HG03095 (cell line): ENCODE results near the gene TNFRSF8.
"Not testable (repeated sequence)": the region's sequence is repeated elsewhere in the genome, so short reads cannot be mapped to it uniquely, and the experiment has no call there.

ENCODE experiments used
- ATAC-seq: cut with Tn5 transposase; IDR thresholded peaks from one replicate; pipeline ENCODE4 v1.9.1; 2021; ENCODE audit warnings: moderate library complexity; ENCODE audit not compliant: unreplicated experiment

The TNFRSF8 gene

DNA sequence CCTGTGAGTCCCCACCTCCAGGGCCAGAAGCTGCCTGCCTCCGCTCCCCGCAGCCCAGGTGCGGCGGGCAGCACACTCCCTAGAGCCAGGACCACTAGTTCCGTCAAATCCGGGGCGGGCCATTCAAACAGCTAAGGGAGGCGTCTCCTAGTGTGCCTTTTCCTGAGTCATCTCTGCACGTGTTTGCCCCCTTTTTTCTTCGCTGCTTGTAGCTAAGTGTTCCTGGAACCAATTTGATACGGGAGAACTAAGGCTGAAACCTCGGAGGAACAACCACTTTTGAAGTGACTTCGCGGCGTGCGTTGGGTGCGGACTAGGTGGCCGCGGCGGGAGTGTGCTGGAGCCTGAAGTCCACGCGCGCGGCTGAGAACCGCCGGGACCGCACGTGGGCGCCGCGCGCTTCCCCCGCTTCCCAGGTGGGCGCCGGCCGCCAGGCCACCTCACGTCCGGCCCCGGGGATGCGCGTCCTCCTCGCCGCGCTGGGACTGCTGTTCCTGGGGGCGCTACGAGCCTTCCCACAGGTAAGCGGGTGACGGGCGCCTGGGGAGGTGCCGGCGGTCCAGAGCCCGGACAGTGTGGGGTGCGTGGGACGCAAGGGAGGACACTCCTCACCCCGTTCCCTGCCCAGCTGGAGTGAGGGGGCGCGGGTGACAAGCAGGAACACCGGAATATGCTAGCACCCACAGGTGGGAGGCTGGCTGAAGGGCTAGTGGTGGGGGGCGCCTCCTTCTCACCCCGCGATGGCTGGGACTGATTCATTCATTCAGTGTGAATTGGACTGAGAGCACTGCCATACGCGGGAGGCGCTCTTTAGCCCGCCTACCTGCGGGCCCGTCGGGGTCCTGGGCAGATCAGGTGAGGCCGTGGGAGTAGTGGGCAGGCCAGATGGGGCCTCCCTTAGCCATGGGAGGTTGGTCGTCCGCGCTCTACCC is at the start of gene TNFRSF8:
TNFRSF8 (plus strand) TSS at position 163 of the 932 bp plus-strand sequence; CDS start at position 459, 296 bp downstream.
- ATAC-seq: no peak

DNA sequence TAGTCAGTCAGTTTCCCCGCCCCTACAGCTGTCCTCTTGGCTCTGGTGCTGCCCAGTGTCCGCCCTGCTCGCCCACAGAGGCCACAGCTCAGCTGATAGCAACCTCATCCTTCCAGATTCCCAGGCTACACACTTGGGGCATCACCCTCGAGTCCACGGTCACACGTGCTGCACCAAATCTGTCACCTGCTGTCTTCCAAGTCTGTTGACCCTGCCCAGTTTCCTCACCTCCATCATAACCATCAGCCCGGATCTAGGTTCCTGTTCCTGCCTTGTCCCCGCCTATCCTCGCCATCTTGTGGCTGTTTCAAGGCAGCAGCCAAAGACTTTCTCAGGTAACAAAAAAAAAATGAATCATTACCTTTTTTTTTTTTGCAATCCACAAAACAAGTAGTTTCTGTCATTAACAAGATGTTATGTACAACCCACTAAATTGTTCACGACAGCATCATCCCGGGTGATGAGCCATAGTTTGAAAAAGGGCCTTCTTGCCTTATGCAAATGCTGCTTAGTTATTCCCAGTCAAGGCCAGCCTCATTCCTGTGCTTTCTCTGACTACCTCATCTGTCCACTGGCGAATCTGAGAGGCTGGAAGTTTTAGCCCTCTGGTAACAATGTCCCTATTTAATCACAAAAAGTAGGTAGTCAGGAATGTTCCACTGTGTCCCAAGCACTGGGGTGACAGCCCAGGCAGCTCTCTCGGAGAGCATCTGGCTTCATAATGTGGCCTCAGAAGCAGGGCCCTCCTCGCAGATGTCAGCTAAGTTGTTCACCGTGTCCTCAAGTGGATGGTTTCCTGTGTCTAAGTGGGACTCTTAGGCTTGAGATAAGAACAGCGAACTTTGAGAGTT is 48.7 kb upstream of the TNFRSF8 start:
- ATAC-seq: no peak

DNA sequence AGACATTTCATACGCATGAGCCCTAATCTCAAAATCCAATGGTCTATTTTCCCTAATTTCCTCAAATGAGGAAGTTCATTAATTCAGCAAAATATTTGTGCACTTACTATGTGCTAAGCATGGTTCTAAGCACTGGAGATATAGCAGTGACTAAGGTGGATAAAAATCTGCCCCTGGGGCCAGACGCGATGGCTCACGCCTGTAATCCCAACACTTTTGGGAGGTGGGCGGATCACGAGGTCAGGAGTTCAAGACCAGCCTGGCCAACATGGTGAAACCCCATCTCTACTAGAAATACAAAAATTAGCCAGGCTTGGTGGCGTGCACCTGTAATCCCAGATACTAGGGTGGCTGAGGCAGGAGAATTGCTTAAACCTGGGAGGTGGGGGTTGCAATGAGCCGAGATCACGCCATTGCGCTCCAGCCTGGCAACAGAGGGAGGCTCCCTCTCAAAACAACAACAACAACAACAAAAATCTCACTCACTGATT is 48.1 kb upstream of the TNFRSF8 start:
- ATAC-seq: no peak

DNA sequence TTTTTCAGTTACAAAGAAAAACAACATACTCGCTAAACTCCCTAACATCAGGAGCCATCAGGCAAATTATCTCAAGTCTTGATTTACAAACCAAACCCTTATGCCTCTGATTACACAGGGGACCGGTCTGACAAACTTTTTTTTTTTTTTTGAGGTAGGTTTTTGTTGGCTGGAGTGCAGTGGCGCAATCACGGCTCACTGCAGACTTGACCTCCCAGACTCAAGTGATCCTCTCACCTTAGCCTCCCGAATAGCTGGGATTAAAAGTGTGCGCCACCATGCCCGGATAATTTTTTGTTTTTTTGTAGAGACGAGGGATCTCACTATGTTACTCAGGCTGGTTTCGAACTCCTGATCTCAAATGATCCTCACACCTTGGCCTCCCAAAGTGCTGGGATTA is 47.6 kb upstream of the TNFRSF8 start:
- ATAC-seq: no peak

DNA sequence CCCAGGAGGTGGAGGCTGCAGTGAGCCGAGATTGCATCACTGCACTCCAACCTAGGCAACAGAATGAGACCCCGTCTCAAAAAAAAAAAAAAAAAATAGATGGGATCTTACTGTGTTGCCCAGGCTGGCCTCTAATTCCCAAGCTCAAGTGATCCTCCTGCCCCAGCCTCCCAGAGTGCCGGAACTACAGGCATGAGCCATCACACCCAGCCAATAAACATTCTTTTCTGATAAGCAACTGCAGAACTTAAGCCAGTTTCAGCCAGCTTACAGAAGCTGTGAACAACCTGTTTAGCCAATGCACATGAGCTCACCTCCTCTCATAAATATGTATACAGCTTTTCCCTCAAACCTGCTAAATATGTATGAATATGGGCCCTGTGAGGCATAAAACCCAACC is 46.9 kb upstream of the TNFRSF8 start:
- ATAC-seq: no peak

DNA sequence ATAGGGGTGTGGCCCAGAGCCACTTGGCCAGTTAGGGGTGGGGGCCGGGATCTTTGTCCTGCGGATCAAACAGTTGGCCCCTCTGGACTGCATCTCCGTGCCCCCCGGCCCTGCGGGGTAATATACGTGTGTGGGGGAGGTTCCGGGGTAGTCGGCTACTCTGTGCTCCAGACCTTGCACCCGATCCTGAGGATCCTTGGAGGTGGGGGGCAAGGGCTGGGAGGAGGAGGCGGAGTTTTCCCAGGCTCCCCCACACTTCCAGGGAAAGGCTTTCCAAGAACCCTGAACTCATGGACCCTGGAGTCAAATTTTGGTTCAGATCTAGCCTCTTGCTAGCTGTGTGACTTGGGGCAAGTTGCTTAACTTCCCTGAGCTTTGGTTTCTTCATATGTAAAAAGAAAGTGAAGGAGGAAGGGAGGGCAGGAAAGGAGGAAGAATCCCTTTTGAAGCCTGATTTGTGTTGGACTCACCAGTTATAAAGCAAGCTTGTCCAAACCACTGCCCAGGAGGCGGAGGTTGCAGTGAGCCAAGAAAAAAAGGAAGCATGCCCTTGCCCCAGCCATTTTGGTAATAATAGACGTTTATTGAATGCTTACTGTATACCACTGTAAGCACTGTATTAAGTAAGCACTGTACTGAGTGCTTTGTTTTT is 43.1 kb upstream of the TNFRSF8 start:
- ATAC-seq: no peak

DNA sequence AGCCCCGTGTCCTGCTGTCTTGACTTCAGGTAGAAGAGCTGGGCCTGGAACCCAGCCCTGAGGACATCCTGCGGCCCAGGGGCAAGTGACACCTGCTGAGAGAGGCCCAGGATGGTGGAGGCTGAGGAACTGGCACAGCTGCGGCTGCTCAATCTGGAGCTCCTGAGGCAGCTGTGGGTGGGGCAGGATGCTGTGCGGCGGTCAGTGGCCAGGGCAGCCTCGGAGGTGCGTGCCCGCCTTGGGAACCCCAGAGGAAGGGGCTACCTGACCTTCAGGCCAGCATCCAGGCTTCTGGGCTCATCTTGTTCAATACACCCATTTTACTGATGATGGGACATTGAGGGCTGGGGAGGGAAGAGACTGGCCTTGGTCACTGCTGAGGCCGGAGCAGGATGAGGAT is 41.5 kb upstream of the TNFRSF8 start:
- no peak for ATAC-seq

DNA sequence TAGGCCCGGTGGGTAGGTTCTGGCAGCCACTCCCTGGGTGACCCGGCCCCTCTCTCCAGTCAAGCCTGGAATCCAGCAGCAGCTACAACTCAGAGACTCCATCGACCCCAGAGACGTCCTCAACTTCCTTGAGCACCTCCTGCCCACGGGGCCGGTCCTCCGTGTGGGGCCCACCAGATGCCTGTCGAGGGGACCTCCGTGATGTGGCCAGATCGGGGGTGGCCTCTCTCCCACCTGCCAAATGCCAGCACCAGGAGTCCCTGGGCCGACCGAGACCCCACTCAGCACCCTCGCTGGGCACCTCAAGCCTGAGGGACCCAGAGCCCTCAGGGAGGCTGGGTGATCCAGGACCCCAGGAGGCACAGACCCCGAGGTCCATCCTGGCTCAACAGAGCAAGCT is 41.1 kb upstream of the TNFRSF8 start:
- no peak for ATAC-seq

DNA sequence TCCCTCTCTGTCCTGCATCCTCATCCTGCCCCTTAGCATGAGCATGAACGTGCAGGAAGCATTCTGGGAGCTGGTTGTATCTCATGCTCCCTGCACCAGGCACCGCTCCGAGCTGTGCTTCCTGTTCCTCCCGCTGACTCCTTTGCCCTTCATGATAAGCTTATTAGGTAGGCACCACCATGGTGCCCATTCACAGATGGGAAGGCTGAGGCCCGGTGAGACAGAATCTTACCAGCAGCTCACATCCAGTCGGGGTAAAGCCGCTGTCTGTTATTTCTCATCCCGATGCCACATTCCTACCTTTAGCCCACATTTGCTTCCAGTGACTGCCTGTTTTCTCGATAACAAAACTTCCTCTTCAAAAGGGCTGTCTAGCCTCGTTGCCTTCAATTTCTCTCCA is 36.5 kb upstream of the TNFRSF8 start:
- ATAC-seq: no peak

DNA sequence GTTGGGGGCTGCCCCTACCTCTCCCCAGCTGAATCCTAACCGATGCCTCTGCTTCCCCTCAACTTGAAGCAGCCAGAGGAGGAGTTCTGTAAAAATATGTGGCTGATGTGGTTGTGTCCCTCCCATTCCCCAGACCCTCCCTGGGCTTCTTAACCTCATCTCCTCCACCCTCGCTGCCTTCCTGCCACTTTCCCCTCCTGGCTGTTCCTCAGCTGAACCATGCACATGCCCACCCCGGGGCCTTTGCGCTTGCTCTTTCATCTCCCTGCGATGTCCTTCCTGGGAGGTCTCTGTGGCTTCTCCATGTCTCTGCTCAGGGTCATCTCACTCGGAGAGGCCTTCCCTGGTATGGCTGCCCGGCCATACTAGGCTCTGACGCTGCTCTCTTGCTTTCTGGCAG is 34.9 kb upstream of the TNFRSF8 start:
- no peak for ATAC-seq

DNA sequence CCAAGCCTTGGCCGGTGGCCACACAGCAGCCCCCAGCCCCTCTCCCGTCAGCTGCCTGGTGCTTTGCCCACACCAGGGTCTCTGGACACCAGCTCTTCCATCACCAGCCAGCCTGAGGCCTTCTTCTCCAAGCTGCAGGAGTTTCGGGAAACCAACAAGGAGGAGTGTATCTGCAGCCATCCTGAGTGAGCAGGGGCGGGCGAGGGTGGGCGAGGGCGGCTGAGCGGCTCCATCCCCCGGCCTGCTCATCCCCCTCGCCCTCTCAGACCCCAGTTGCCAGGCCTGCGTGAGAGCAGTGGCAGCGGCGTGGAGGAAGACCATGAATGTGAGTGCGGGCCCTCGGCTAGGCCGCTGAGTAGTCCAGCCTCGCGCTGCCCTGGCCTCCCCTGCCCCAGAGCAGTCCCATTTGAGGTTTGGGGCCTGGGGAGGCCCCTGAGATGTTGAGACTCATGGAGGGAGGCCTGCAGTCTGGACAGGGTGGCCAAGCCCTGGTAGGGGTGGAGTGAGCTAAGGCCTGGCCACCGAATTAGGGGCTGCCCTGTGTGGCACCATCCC is 34.1 kb upstream of the TNFRSF8 start:
- ATAC-seq: no peak

DNA sequence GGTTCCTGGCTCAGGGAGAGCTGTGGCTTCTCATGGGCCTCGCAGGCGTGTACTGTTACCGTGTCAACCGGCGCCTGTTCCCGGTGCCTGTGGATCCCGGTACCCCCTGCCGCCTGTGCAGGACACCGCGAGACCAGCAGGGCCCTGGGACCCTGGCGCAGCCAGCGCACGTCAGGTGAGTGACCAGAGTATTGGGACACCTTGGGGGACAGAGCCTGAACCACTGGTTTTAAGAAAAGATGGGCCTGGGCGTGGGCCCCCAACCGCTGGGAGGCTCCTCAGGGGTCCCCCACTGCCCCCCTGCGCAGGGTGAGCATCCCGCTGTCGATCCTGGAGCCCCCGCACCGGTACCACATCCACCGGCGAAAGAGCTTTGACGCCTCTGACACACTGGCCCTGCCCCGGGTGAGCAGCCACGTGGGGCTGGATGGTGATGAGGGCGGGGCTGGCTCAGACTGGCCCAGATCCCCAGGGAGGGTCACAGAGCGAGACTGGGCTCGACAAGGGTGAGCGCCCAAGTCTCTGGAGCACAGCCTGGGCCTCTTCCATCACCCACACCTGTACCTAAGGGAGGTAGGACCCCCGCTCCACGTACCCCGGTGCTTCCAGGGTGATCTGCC is 33.3 kb upstream of the TNFRSF8 start:
- ATAC-seq: no peak

DNA sequence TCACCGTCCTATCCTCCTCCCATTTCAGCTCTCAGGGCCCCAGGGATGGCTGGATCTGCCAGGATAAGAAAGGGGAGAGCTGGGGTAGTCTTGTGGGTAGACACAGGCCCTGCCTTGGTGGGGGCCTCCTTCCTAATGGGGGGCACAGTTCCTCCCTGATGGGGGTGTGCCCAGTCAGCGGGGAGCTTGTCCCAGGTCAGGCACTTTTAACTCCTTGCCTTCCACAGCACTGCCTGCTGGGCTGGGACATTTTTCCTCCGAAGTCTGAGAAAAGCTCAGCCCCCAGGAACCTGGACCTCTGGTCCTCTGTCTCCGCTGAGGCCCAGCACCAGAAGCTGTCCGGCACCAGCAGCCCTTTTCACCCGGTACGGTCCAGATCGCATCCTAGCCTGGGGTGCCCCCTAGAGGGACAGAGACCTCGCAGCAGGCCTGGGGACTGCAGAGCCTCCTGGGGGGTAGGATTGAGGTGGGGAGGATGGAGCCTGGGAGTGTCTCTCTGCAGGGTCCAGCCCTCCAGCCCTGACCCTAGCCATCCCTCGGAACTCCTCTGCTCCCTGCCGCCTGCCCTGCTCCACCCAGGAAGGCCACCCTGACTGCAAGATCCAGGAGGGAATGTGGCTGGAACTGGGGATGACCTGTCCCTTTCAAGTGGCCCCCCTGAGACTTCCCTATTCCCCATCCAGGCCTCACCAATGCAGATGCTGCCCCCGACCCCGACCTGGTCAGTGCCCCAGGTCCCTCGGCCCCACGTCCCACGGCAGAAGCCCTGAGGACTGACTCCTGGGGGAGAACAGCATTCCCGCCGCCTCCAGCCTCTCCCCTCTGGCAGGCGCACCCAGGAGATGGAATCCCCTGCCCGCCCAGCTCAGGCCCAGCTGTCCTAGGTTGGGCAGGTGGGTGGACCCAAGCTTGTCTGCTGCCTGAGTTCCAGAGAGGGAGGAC is 31.8 kb upstream of the TNFRSF8 start:
- no peak for ATAC-seq

DNA sequence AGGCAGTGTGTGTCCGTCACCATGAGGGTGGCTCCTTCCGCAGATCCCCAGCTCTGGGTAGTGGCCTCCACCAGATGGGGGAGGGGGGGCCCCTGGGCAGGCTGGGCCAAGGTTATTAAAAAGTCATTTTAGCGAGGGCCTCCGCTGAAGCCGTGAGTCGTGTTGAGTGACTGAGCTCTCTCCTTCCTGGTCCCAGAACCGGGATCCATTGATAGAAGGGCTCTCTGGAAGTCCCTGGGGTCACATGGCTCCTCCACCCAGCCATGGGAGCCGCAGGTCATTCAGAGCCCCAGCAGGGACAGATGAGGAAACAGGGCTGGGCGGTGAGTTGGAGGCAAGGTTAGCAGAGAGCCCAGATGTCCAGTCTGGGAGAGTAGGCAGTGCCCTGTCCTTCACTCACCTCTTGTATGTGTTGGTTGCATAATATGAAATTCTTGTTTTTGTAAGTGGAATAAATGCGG is 30.9 kb upstream of the TNFRSF8 start:
- ATAC-seq: no peak

DNA sequence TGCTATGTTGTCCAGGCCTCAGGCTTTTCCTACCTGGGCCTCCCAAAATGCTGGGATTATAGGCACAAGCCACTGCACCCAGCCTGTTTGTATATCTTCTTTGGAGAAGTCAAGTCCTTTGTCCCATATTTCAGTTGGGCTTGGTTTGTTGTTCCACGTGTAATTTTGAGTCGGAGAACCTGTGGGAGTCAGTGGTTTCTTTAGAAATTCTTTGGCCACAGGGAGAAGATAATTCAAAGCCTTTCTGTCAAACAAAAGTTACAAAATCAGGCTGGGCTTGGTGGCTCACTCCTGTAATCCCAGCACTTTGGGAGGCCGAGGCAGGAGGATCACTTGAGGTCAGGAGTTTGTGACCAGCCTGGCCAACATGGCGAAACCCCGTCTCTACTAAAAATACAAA is 29.7 kb upstream of the TNFRSF8 start:
- not testable (repeated sequence) for ATAC-seq

DNA sequence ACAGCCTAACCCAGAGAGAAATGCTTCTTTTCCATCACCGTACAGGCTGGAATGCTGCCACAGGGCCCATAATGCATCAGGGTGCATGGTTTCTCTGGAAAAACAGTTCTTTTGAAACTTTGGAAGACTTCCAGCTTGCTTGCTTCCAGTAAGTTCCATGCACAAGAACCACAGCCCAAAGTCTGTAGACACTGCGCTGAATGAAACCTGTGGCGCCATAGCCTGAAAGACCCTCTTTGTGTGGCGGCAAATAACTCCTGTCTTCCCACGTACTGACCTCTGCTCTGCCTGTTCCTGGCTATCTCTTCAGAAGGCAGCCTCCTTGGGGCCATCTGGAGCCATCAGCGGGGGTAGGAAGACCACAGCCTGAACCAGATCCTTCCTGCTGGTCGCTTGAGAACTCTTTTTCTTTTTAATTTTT is 28.7 kb upstream of the TNFRSF8 start:
- ATAC-seq: no peak

DNA sequence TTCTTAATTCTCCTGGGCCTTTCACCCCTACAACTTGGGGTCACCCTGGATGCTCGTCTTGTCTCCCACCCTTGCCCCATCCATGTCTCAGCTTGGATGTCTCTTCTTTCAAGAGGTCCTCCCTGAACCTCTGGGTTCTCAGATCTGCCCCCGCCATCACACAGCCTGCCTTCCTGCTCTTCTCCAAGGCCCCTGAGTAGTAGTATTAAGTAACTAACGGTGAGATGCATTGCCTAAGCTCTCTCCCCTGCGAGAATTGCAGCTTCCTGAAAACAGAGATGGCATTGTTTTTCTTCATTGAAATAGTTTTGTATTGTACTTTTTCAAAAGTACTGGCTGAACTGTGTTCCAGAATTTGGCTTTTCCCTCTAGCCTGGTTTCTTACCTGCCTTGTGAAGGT is 27.8 kb upstream of the TNFRSF8 start:
- no peak for ATAC-seq

DNA sequence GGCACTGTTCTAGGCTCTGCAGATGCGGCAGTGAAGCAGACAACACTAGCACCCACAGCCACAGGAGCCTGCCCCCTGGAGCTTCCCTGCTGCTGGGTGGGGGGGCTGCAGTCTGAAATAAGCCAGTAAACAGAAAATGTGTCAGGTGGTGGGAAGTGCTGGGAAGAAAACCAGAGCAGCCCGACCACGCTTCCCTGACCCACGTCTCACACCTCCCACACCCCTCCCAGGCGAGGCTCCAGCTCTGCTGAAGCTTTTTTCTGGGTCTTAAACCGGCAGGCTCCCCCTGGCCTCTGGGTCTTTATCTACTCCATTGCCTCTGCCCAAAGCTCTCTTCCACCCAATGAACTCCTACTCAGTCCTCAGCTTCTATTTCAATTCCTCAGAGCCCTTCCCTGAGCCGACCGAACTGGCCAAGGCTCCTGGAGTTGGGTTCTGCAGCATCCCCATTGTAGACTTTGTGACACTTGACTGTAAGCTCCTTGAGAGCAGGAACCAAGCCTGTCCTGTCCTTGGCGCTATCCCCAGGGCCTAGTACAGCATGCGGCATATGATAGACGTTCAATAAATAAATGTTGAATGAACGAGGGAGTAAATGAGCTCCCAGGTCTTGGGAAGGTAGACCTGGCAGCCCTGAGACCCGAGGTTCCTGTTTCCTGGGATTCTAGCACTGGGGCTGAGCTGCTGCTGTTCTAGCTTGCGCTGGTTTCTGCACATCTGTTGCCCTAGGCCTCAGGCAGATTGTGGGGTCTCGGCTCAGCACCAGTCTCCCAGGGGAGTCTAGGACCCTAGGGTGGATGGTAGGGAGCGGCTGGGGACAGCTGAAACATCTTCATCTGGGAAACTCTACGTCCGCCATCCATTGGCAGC is 25.4 kb upstream of the TNFRSF8 start:
- no peak for ATAC-seq
